K562 (cell line): ENCODE results near the gene PIK3CG. TPM values are rescaled to one million over a fixed set of nuclear protein-coding genes. Genes with fewer than 3 reads are reported as not detected.

Experiments used
- CREB3L1 ChIP-seq: fragments of 450-650 bp; IDR thresholded peaks from 2 replicates; pipeline ENCODE4 v1.6.1; 2014; ENCODE audit warnings: low read depth, mild to moderate bottlenecking, moderate library complexity, borderline replicate concordance
- GABPA ChIP-seq: fragments of 200-800 bp; sonication (Bioruptor generic); conservative IDR thresholded peaks from 2 replicates; pipeline ENCODE4 v1.6.1; 2016; ENCODE audit warnings: low read depth, missing genetic modification characterization, missing compliant biosample characterization
- HINFP ChIP-seq: fragments of 450-650 bp; conservative IDR thresholded peaks from 2 replicates; pipeline ENCODE4 v1.6.1; 2016; ENCODE audit warnings: missing genetic modification characterization, low read depth, mild to moderate bottlenecking, control low read depth, missing compliant biosample characterization
- MEF2A ChIP-seq: IDR thresholded peaks from 2 replicates; pipeline ENCODE4 v1.6.1; 2011; ENCODE audit warnings: low read depth, mild to moderate bottlenecking, low read length, moderate library complexity; ENCODE audit not compliant: control insufficient read depth
- NFRKB ChIP-seq: fragments of 450-650 bp; IDR thresholded peaks from 2 replicates; pipeline ENCODE4 v1.6.1; 2016; ENCODE audit warnings: low read depth
- NFYB ChIP-seq: IDR thresholded peaks from 2 replicates; pipeline ENCODE4 v1.6.1; 2011; ENCODE audit warnings: mild to moderate bottlenecking, moderate library complexity; ENCODE audit not compliant: insufficient read length; ENCODE audit errors: extremely low read depth
- POLR2B ChIP-seq: fragments of 450-650 bp; IDR thresholded peaks from 2 replicates; pipeline ENCODE4 v1.6.1; 2018; ENCODE audit warnings: low read depth; ENCODE audit not compliant: partially characterized antibody
- RNF2 ChIP-seq: sonication (generic); IDR thresholded peaks from 2 replicates; pipeline ENCODE4 v1.6.1; 2016
- TRIM25 ChIP-seq: fragments of 450-650 bp; IDR thresholded peaks from 2 replicates; pipeline ENCODE4 v1.7.0; 2016; ENCODE audit warnings: borderline replicate concordance
- XRCC5 ChIP-seq: fragments of 200-400 bp; formaldehyde crosslinking; IDR thresholded peaks from 2 replicates; pipeline ENCODE4 v1.6.1; 2017; ENCODE audit warnings: low read depth, mild to moderate bottlenecking, low read length
- ZBTB26 ChIP-seq: fragments of 450-650 bp; formaldehyde crosslinking; IDR thresholded peaks from 2 replicates; pipeline ENCODE4 v1.4.0; 2022; ENCODE audit warnings: missing genetic modification characterization
- ZBTB5 ChIP-seq: fragments of 450-650 bp; IDR thresholded peaks from 2 replicates; pipeline ENCODE4 v1.6.1; 2017; ENCODE audit warnings: antibody characterized with exemption
- ZNF282 ChIP-seq: sonication (generic); formaldehyde crosslinking; IDR thresholded peaks from 2 replicates; pipeline ENCODE4 v1.8.1; 2023; ENCODE audit warnings: missing genetic modification reagents
- ZNF668 ChIP-seq: fragments of 250-450 bp; sonication (Bioruptor Pico); IDR thresholded peaks from 2 replicates; pipeline ENCODE4 v1.8.0; 2022; ENCODE audit warnings: mild to moderate bottlenecking, inconsistent platforms
- ZNF699 ChIP-seq: fragments of 250-450 bp; sonication (Bioruptor Pico); IDR thresholded peaks from 2 replicates; pipeline ENCODE4 v1.8.0; 2021; ENCODE audit warnings: mild to moderate bottlenecking, moderate library complexity; ENCODE audit not compliant: insufficient replicate concordance
- ZNF764 ChIP-seq: fragments of 250-450 bp; sonication (Bioruptor Pico); IDR thresholded peaks from 2 replicates; pipeline ENCODE4 v1.4.0; 2020; ENCODE audit warnings: low read depth, mild to moderate bottlenecking, moderate library complexity
- polyA plus RNA-seq, 8 experiments: library from polyadenylated mRNA; depleted of rRNA in 4 of 8; stranded (reverse) in 5 of 8; unstranded in 3 of 8; fragments of >200 nt; fragmentation: Nextera tagmentation in 2 of 8; fragmentation: Illumina TruSeq in 1 of 8; extraction: Ambion mirVana in 2 of 8; extraction: Trizol in 1 of 8; gene quantifications; 2 replicates each; pipeline versions ENCODE4 v1.2.1 to v1.2.3, GENCODE V29; 2011 to 2014; ENCODE audit warnings: inconsistent platforms in 1 of 8, missing spikeins in 1 of 8
- total RNA-seq, 7 experiments: library from RNA; depleted of rRNA in 6 of 7; stranded (reverse); fragments of >200 nt in 6 of 7; fragmentation: Illumina TruSeq in 2 of 7; extraction: Trizol in 2 of 7; gene quantifications; 2 replicates each; pipeline versions ENCODE4 v1.2.1 to v1.2.3, GENCODE V29; 2011 to 2021; ENCODE audit warnings: low replicate concordance in 1 of 7
- TF ChIP-seq, protein P1 (sequence below): fragments of 250-450 bp; sonication (Bioruptor Pico); IDR thresholded peaks from 2 replicates; pipeline ENCODE4 v1.5.1; 2021; ENCODE audit warnings: mild to moderate bottlenecking

PIK3CG gene
- total and polyA plus RNA-seq, 9 of the 15 experiments (the other 6 are each of a cell fraction or from before 2014, with no cell fraction given): 5.3 to 42.5 (median 29.0) TPM

DNA sequence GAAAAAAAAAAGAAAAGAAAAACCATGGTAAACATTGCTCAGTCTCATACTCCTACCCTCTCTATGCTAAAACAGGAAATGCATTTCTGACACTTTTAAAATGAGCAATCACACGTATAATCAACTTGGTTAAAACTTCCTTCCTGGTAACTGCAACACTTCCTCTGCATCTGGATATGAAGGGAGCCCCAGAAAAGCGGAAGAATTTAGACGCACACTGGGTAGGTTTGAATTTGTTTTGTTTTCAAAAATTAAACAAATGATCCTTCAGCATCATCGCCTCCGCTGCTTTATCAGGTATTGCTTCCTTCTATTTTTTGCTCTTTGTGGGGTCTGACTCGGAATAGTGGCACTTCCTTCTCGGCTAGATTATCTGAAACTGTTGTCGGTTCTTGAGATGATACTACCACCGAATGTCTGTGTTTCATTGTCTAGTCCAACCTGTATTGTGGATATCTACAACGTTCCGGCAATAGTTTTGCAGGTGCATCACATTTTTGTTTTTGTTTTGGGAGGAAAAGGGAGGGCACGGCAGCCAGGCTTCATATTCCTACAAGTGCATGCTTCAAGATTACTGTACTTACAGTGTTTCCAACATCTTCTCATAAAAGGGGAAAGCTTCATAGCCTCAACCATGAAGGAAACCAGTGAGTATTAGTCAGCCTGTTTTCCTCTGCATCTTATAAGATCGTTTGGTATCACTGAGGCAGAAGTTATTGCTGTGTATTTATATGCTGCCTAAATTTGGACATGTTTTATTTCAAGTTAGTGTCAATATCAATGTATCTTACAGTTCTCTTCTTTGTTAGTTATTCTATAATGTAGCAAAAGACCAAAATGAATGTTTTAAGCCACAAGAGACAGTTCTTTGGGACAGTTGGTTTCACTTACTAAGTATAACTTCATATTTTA, at the start of gene PIK3CG (continued):
- no peak for TF ChIP-seq ZNF699 (CRISPR knock-in tag)
- TF ChIP-seq HINFP (tag): no peak
- TF ChIP-seq ZNF764 (CRISPR knock-in tag): no peak
- TF ChIP-seq CREB3L1: 0 out of 2 replicates have a peak, but pooled peaks have one; percentile 42
- no peak for TF ChIP-seq MEF2A
- TF ChIP-seq, protein P1, sequence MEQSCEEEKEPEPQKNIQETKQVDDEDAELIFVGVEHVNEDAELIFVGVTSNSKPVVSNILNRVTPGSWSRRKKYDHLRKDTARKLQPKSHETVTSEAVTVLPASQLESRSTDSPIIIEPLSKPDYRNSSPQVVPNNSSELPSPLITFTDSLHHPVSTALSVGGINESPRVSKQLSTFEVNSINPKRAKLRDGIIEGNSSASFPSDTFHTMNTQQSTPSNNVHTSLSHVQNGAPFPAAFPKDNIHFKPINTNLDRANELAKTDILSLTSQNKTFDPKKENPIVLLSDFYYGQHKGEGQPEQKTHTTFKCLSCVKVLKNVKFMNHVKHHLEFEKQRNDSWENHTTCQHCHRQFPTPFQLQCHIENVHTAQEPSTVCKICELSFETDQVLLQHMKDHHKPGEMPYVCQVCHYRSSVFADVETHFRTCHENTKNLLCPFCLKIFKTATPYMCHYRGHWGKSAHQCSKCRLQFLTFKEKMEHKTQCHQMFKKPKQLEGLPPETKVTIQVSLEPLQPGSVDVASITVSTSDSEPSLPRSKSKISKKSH (CRISPR knock-in tag): no peak
- peak; percentile 77; the same call in 1 of the 2 replicates for TF ChIP-seq ZNF668 (CRISPR knock-in tag)
- TF ChIP-seq TRIM25: no peak
- peak; percentile 62 for TF ChIP-seq POLR2B
- peak; percentile 81 for TF ChIP-seq NFRKB
- TF ChIP-seq NFYB: no peak
- peak; percentile 82 for TF ChIP-seq GABPA (tag)
- TF ChIP-seq RNF2: no peak
- TF ChIP-seq ZBTB26: no peak
- TF ChIP-seq XRCC5: no peak
- TF ChIP-seq ZNF282 (CRISPR knock-in tag): no peak
- no peak for TF ChIP-seq ZBTB5
